DND-41 (cell line): ENCODE results near the gene INPP5K.

Source experiments
- ATAC-seq: fragments of 200-7000 bp; cut with Tn5 transposase; 3 replicates; pipeline ENCODE4 v1.9.1; 2021; ENCODE audit warnings: low read depth; ENCODE audit not compliant: insufficient read depth
- DNase-seq: peaks from one replicate; pipeline ENCODE4 v3.0.0-alpha.2; 2020
- H2AFZ ChIP-seq: 2 replicates; pipeline ENCODE4 v1.6.0; 2012; ENCODE audit warnings: low read depth, low read length
- H3K27ac ChIP-seq: 2 replicates; pipeline ENCODE4 v1.5.1; 2012; ENCODE audit warnings: low read length, inconsistent platforms
- H3K27me3 ChIP-seq: fragments of 200-600 bp; sonication (generic); 2 replicates; pipeline ENCODE4 v1.6.0; 2012; ENCODE audit warnings: low read length, mild to moderate bottlenecking, inconsistent platforms; ENCODE audit not compliant: insufficient read depth, poor library complexity
- H3K36me3 ChIP-seq: 2 replicates; pipeline ENCODE4 v1.5.1; 2012; ENCODE audit warnings: low read length, inconsistent platforms; ENCODE audit not compliant: insufficient read depth
- H3K4me1 ChIP-seq: 2 replicates; pipeline ENCODE4 v1.5.1; 2012; ENCODE audit warnings: mild to moderate bottlenecking, low read length; ENCODE audit not compliant: insufficient read depth
- H3K4me2 ChIP-seq: 2 replicates; pipeline ENCODE4 v1.6.0; 2012; ENCODE audit warnings: mild to moderate bottlenecking, moderate library complexity, low read length, inconsistent platforms; ENCODE audit not compliant: insufficient read depth
- H3K4me3 ChIP-seq, 2 experiments: fragments of 200-600 bp in 1 of 2; shearing (Covaris generic) in 1 of 2; 2 replicates each; pipeline ENCODE4 v1.5.1; 2012 to 2016; ENCODE audit warnings: inconsistent platforms in 2 of 2, low read length in 2 of 2, mild to moderate bottlenecking in 2 of 2, low read depth in 1 of 2, moderate library complexity in 1 of 2
- H3K79me2 ChIP-seq: 2 replicates; pipeline ENCODE4 v1.6.0; 2012; ENCODE audit warnings: low read length, inconsistent platforms; ENCODE audit not compliant: insufficient read depth
- H3K9ac ChIP-seq: 2 replicates; pipeline ENCODE4 v1.6.0; 2012; ENCODE audit warnings: low read depth, mild to moderate bottlenecking, inconsistent platforms, low read length, moderate library complexity
- H3K9me3 ChIP-seq: 2 replicates; pipeline ENCODE4 v1.5.1; 2012; ENCODE audit warnings: low read length, moderate library complexity, mild to moderate bottlenecking, inconsistent platforms; ENCODE audit not compliant: insufficient read depth, severe bottlenecking
- H4K20me1 ChIP-seq: 2 replicates; pipeline ENCODE4 v1.6.0; 2012; ENCODE audit warnings: low read length; ENCODE audit not compliant: insufficient read depth
- EZH2 ChIP-seq: IDR thresholded peaks from 3 replicates; pipeline ENCODE4 v1.6.1; 2012; ENCODE audit warnings: borderline replicate concordance, low read depth, mild to moderate bottlenecking, moderate library complexity, low read length, inconsistent platforms; ENCODE audit not compliant: severe bottlenecking
- TF ChIP-seq, protein P1 (sequence below): IDR thresholded peaks from 2 replicates; pipeline ENCODE4 v1.5.1; 2012; ENCODE audit warnings: borderline replicate concordance, low read length, moderate library complexity, mild to moderate bottlenecking; ENCODE audit not compliant: poor library complexity, severe bottlenecking; ENCODE audit errors: extremely low read depth

INPP5K gene

DNA sequence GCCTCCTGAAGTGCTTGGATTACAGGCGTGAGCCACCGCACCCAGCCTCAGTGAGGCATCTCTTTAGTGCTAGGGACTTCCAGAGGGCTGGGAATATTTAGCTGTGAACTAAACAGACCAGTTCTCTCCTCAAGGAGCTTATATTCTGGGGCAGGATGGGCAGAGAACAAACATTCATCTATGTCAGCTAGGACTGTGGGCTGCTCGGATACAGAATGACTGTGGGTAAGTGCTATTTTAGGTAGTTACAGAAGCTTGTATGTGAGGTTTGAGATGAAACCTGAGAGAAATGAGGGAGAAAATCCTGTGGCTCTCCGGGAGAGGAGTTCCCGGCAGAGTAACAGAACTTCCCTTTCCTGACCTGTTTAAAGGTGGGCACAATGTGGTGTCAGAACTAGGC lies 6.2 kb upstream of the INPP5K start:
- Histone ChIP-seq H3K27ac (no peak overlapping the region), H3K4me1 (peaks cover 17% of the 10 kb centered on the region), H2AFZ (no peak overlapping the region), H3K9ac (no peak overlapping the region), H3K36me3 (peaks cover 71% of the 10 kb centered on the region), H3K27me3 (no peaks in the 10 kb centered on the region), H3K9me3 (no peaks in the 10 kb centered on the region), H3K4me2 (no peak overlapping the region), H4K20me1 (no peaks in the 10 kb centered on the region), H3K4me3 (no peak overlapping the region), H3K79me2 (peaks cover 9% of the 10 kb centered on the region)
- no peak for DNase-seq
- TF ChIP-seq, protein P1, sequence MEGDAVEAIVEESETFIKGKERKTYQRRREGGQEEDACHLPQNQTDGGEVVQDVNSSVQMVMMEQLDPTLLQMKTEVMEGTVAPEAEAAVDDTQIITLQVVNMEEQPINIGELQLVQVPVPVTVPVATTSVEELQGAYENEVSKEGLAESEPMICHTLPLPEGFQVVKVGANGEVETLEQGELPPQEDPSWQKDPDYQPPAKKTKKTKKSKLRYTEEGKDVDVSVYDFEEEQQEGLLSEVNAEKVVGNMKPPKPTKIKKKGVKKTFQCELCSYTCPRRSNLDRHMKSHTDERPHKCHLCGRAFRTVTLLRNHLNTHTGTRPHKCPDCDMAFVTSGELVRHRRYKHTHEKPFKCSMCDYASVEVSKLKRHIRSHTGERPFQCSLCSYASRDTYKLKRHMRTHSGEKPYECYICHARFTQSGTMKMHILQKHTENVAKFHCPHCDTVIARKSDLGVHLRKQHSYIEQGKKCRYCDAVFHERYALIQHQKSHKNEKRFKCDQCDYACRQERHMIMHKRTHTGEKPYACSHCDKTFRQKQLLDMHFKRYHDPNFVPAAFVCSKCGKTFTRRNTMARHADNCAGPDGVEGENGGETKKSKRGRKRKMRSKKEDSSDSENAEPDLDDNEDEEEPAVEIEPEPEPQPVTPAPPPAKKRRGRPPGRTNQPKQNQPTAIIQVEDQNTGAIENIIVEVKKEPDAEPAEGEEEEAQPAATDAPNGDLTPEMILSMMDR: no peak
- TF ChIP-seq EZH2: no peak
- no peak for ATAC-seq

GRCh38 chr17:1521086-1521640 lies 4.8 kb upstream of the INPP5K start:
- peaks cover 14% of the 10 kb centered on the region for H3K4me1 ChIP-seq
- H3K4me3 ChIP-seq: no peak overlapping the region
- no peaks in the 10 kb centered on the region for H4K20me1 ChIP-seq
- H3K27ac ChIP-seq: no peak overlapping the region
- H3K9ac ChIP-seq: no peak overlapping the region
- H3K4me2 ChIP-seq: no peak overlapping the region
- H3K36me3 ChIP-seq: peaks cover 59% of the 10 kb centered on the region
- no peak overlapping the region for H2AFZ ChIP-seq
- no peaks in the 10 kb centered on the region for H3K9me3 ChIP-seq
- no peak for DNase-seq
- H3K27me3 ChIP-seq: no peaks in the 10 kb centered on the region
- ATAC-seq: no peak
- peaks cover 21% of the 10 kb centered on the region for H3K79me2 ChIP-seq
- TF ChIP-seq, protein P1: no peak
- no peak for TF ChIP-seq EZH2

DNA sequence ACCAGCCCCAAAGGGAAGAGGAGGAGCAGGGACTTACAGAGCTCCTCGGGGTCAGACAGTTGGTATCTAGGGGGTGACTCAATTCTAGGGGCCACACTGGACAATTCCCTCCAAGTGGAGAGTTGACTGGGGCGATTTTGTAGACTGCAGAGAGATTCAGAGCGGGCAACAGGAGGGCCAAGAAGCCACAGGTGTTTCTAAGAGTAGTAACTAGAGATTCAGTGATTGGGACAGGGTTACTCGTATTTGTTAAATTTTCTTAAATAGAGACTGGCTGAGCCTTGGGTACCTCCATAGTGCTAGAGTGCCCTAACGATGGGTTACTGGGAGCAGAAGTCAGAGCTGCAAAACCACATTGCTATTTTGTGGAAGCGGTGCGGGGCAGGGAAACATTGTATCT lies 3.3 kb upstream of the INPP5K start:
- no peak for TF ChIP-seq EZH2
- TF ChIP-seq, protein P1: no peak
- Histone ChIP-seq H3K27ac (no peak overlapping the region), H3K9me3 (no peaks in the 10 kb centered on the region), H3K4me3 (no peak overlapping the region), H4K20me1 (peaks cover 5% of the 10 kb centered on the region), H3K36me3 (peaks cover 48% of the 10 kb centered on the region), H3K4me1 (peaks cover 27% of the 10 kb centered on the region), H3K79me2 (peaks cover 36% of the 10 kb centered on the region), H2AFZ (no peak overlapping the region), H3K9ac (no peak overlapping the region), H3K27me3 (no peaks in the 10 kb centered on the region), H3K4me2 (no peak overlapping the region)
- ATAC-seq: no peak
- no peak for DNase-seq
